ENCODE measurements around the gene EIF4G3. TPM values are rescaled to one million over a fixed set of nuclear protein-coding genes. Genes with fewer than 3 reads are reported as not detected.

EIF4G3 gene
- total RNA-seq, 1 experiment from 2014 or later: 86.8 TPM

DNA sequence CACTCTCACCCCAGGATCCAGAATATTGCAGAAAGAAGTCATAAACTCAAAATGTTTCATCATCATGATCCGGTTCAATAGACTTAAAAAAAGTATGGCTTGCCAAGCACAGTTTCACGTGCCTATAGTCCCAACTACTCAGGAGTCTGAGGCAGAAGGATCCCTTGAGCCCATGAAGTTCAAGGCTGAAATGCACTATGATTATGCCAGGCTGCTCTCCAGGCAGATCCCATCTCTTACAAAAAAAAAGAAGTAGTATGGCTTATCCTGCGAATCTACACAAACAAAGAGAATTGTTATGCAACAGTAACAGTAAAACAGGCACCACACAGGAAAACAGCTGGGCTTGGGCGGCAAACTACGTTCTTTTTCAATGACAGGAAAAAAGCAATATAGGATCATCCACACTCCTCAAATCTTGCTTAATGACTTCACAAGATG lies 76.2 kb downstream of the EIF4G3 start:
- Histone ChIP-seq H3K9me3 (ENCODE audit: low read depth, low read length, poor library complexity, severe bottlenecking) (no peaks in the 10 kb centered on the region), H3K36me3 (ENCODE audit: insufficient read depth, low read length, poor library complexity, severe bottlenecking) (peaks cover 4% of the 10 kb centered on the region), H3K27me3 (replicated peaks; ENCODE audit: insufficient read depth, low read depth, low read length, poor library complexity) (no peaks in the 10 kb centered on the region), H3K4me1 (ENCODE audit: insufficient read depth, low read length, poor library complexity, severe bottlenecking) (peaks cover 27% of the 10 kb centered on the region), H3K4me3 (ENCODE audit: low read depth, low read length, poor library complexity, severe bottlenecking) (no peak overlapping the region), H3K27ac (ENCODE audit: low read depth, low read length, poor library complexity, severe bottlenecking) (peak overlapping the region; percentile 64)
- DNase-seq (ENCODE audit: low spot score): peak; percentile 84
- TF ChIP-seq EZH2 (IDR thresholded peaks at IDR 0.05; ENCODE audit: borderline replicate concordance, low read depth, low read length, poor library complexity, severe bottlenecking): no peak
- no TSS peak for BruUV-seq (replicated peaks)
- intact Hi-C loops (cut with micrococcal nuclease; ENCODE audit: unreplicated experiment): no loop called here
- POLR2A ChIA-PET (ENCODE audit: low non-redundant PET): no interaction called here
- CTCF ChIA-PET: interaction anchor here (0.7 kb wide), 1 partner anchor 90 kb away, joined by 3 read pairs; no protein-coding TSS in a partner anchor

DNA sequence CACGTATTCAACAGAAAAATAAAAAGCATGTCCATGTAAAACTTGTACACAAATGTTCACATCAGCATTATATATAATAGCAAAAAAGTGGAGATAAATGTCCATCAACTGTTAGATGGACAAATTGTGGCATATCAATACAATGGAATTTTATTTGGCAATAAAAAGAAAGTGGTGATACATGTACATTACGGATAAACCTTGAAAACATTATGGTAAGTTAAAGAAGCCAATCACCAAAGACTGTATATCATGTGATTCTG lies 76.9 kb downstream of the EIF4G3 start:
- no peak for DNase-seq (ENCODE audit: low spot score)
- intact Hi-C loops (cut with micrococcal nuclease; ENCODE audit: unreplicated experiment): no loop called here
- Histone ChIP-seq H3K27ac (ENCODE audit: low read depth, low read length, poor library complexity, severe bottlenecking) (peak overlapping the region; percentile 64), H3K4me1 (ENCODE audit: insufficient read depth, low read length, poor library complexity, severe bottlenecking) (peaks cover 27% of the 10 kb centered on the region), H3K36me3 (ENCODE audit: insufficient read depth, low read length, poor library complexity, severe bottlenecking) (peaks cover 3% of the 10 kb centered on the region), H3K4me3 (ENCODE audit: low read depth, low read length, poor library complexity, severe bottlenecking) (no peak overlapping the region), H3K27me3 (replicated peaks; ENCODE audit: insufficient read depth, low read depth, low read length, poor library complexity) (no peaks in the 10 kb centered on the region), H3K9me3 (ENCODE audit: low read depth, low read length, poor library complexity, severe bottlenecking) (no peaks in the 10 kb centered on the region)
- POLR2A ChIA-PET (ENCODE audit: low non-redundant PET): no interaction called here
- no TSS peak for BruUV-seq (replicated peaks)
- CTCF ChIA-PET: no interaction called here
- TF ChIP-seq EZH2 (IDR thresholded peaks at IDR 0.05; ENCODE audit: borderline replicate concordance, low read depth, low read length, poor library complexity, severe bottlenecking): no peak
- TF ChIP-seq, protein P1, sequence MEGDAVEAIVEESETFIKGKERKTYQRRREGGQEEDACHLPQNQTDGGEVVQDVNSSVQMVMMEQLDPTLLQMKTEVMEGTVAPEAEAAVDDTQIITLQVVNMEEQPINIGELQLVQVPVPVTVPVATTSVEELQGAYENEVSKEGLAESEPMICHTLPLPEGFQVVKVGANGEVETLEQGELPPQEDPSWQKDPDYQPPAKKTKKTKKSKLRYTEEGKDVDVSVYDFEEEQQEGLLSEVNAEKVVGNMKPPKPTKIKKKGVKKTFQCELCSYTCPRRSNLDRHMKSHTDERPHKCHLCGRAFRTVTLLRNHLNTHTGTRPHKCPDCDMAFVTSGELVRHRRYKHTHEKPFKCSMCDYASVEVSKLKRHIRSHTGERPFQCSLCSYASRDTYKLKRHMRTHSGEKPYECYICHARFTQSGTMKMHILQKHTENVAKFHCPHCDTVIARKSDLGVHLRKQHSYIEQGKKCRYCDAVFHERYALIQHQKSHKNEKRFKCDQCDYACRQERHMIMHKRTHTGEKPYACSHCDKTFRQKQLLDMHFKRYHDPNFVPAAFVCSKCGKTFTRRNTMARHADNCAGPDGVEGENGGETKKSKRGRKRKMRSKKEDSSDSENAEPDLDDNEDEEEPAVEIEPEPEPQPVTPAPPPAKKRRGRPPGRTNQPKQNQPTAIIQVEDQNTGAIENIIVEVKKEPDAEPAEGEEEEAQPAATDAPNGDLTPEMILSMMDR (conservative IDR thresholded peaks at IDR 0.05; ENCODE audit: low read depth, low read length): no peak

DNA sequence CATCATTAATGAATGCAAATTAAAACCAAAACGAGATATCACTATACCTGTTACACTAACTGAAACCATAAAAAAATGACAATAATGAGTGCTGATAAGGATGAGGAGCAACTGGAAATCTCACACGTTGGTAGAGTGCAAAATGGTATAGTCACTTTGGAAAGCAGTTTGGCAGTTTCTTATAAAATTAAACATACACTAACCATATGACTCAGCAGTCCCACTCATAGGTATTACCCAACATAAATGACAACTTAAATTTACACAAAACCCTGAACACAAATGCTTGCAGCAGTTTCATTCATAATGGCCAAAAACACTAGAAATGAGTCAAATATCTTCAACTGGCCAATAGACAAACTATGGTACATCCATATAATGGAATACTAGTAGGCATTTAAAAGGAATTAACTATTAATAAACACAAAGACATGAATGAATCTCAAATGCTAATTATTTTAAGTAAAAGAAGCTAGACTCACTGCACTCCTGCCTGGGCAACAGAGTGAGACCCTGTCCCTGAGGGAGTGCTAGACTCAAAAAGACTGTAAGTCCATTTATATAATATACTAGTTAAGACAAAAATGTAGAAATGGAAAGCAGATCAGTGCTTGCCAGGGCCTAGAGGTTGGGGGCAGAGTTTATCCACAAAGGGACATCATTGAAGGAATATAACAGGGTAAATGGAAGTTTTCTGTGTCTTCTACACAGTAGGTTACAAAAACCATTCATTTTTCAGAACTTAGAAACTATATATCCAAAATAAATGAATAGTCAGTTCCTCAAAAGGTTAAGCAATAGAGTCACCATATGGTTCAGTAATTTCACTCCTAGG lies 77.4 kb downstream of the EIF4G3 start:
- no peak overlapping the region for H3K4me3 ChIP-seq (ENCODE audit: low read depth, low read length, poor library complexity, severe bottlenecking)
- TF ChIP-seq EZH2 (IDR thresholded peaks at IDR 0.05; ENCODE audit: borderline replicate concordance, low read depth, low read length, poor library complexity, severe bottlenecking): no peak
- TF ChIP-seq, protein P1 (conservative IDR thresholded peaks at IDR 0.05; ENCODE audit: low read depth, low read length): no peak
- no peaks in the 10 kb centered on the region for H3K9me3 ChIP-seq (ENCODE audit: low read depth, low read length, poor library complexity, severe bottlenecking)
- ChIA-PET CTCF (no interaction called here), POLR2A (ENCODE audit: low non-redundant PET) (no interaction called here)
- peaks cover 27% of the 10 kb centered on the region for H3K4me1 ChIP-seq (ENCODE audit: insufficient read depth, low read length, poor library complexity, severe bottlenecking)
- no peaks in the 10 kb centered on the region for H3K27me3 ChIP-seq (replicated peaks; ENCODE audit: insufficient read depth, low read depth, low read length, poor library complexity)
- no peak for DNase-seq (ENCODE audit: low spot score)
- intact Hi-C loops (cut with micrococcal nuclease; ENCODE audit: unreplicated experiment): no loop called here
- peak overlapping the region; percentile 64 for H3K27ac ChIP-seq (ENCODE audit: low read depth, low read length, poor library complexity, severe bottlenecking)
- no peaks in the 10 kb centered on the region for H3K36me3 ChIP-seq (ENCODE audit: insufficient read depth, low read length, poor library complexity, severe bottlenecking)
- no TSS peak for BruUV-seq (replicated peaks)

Measured in A673 (cell line).